Ramos (cell line): ENCODE results near the gene CHST3.
"Not testable (repeated sequence)": the region's sequence is repeated elsewhere in the genome, so short reads cannot be mapped to it uniquely, and the experiment has no call there.

Experiments used
- in situ Hi-C: fragments of 300-500 bp; cut with MboI; formaldehyde crosslinking; loops from one replicate; pipeline ENCODE4 v1.14.3; 2022; ENCODE audit warnings: low sequenced_read_pairs; ENCODE audit not compliant: unreplicated experiment

Gene CHST3

DNA sequence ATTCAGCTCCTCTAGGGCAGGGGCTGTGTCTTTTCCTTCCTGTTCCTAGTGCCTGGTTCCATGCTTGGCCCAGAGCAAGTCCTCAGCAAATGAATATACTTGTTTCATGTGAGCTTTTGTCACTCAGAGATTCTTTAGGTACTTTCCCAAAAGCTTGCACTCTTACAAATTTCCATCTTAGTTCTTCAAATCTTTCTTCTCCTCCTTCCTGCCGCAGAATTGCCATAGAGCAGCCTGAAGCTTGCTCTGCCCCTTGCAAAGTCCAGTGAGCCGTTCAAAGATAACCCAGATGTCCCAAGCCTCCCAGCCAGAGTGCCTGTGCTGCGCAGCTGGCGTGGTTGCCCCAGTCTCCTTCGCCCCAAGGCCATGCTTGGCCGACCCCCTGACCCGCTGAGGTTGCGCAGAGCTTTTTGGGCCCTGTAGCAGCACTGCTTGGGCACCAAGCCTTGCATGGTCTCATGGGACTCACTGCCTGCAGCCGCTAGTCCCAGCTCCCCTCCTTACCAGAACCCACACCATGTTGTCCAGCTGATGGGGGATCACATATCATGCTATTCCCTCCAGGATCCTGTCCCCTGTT lies 20.7 kb downstream of the CHST3 start:
- in situ Hi-C loops = no loop called here

DNA sequence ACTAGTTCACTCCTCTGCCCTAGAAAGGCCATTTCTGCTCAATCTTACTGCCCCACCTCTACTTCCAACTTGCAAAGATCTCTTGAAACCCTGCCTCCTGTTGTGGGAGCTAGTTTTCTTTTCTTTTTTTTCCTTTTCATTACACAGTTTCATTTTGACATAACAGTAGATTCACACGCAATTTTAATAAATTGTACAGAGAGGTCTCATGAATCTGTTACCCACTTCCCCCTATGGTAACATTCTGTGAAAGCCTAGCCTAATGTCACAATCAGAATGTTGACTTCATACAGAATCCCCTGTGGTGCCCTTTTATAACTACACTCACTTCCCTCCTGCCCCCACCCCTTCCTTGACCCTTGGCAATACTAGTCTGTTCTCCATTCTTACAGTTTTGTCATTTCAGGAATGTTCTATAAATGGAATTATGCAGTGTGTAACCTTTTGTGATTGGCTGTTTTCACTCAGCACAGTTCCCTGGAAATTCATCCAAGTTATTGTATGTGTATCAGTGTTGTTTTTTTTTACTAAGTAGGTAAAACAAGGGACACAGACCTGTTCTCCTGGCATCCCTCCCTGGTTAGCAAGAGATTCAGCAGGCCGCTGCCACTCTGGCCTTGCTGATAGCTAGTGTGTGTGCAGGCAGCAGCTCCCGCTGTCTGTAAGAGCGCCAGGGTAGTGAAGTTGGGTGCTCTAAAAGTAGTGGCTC lies 21.5 kb downstream of the CHST3 start:
- in situ Hi-C loops = no loop called here

DNA sequence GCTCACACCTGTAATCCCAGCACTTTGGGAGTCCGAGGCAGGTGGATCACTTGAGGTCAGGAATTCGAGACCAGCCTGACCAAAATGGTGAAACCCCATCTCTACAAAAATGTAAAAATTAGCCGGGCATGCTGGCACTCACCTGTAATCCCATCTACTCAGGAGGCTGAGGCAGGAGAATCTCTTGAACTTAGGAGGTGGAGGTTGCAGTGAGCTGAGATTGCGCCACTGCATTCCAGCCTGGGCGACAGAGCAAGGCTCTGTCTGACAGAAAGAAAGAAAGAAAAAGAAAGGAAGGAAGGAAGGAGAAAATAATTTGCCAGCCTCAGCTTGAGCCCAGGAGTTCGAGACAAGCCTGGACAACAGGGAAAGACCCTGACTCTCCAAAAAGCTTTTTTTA lies 24.7 kb downstream of the CHST3 start:
- in situ Hi-C loops = not testable (repeated sequence)

DNA sequence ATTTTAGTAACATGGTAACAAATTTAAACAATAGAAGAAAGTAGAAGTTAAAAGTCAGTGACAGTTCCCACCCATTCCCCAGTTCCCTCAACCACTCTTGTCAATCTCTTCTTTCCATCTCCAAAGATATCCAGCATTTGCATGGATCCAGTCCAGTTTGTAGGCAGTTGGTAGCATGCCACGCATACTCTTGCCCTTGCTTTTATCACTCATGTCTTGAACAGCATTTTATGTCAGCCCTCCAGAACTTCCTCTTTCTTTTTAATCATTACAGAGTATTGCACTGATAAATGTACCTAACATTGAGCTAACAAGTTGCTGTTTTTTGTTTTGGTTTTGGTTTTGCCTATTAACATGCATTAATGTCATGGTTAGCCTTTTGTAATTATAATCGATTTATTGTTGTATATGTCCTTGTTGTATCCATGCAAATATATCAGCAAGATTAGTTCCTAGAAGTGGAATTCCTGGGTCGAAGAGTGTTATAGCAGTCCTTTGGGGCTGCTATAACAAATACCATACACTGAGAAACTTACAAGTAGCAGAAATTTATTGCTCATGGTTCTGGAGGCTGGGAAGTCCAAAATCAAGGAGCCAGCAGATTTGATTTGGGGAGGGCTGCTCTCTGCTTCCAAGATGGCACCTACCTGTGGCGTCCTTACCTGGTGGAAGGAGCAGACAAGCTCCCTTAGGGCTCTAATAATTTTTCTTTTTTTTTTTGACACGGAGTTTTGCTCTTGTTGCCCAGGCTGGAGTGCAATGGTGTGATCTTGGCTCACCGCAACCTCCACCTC lies 25.7 kb downstream of the CHST3 start:
- in situ Hi-C loops = no loop called here

DNA sequence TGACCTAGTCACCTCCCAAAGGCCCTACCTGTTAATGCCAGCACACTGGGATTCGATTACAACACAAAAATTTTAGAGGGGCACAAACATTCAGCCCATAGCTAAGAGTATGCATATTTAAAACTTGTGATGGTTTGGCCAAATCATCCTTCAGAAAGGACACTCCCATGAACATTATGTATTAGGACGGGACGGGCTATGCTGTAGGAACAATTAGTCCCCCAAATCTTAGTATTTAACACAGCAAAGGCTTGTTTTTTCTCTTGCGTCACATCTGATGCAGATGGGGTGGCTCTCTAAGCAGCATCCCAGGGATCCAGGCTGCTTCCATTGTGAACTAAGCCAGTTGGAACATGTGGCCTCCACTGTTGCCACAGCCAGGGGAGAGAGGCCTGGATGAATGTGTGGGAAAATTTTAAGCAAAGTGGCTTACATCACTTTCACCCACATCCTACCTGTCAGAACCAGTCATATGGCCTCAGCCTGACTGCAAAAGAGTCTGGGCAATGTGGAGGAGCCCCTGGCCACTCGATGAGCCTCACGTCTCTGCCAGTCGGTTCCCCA lies 26.6 kb downstream of the CHST3 start:
- in situ Hi-C loops = no loop called here

DNA sequence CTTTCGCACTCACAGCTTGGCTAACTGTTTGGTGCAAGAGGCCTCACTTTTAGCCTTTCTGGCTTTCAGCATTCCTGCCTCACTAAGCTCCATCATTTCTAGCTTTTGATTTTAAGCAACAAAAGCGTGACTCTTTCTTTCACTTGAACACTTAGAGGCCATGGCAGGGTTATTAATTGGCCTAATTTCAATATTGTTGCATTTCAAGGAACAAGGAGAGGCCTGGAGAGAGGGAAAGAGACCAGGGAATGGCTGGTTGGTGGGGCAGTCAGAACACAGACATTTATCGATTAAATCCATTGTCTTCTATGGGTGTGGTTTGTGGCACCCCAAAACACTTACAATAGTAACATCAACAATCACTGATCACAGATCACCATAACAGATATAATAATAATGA lies 31.3 kb downstream of the CHST3 start:
- in situ Hi-C loops = no loop called here

DNA sequence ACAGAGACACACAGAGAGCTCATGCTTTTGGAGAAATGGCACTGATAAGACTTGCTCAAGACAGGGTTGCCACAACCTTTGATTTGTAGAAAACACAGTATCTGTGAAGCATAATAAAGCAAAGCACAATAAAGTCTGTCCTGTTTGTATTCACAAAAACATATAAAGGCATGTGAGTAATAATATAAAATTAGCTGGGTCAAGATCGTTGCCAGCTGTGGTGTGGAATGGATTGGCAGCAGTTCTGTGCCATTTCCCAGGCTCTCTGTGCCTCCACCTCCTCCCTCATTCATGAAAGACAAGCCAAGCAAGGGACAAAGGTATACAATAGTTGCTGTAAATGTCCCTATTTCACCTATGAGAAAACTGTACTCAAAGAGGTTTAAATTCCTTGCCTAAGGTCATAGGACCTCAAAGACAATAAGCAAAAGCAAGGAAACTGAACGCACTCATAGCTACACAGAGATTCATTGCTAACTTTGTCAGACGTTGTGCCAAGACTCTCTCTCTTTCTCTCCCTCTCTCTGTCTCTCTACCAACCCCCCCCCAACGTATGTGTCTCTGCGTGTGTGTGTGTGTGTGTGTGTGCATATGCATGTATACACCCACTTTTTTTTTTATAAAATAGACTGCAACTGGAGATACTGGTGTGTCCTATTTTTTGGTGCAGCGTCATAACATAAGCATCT lies 31.8 kb downstream of the CHST3 start:
- in situ Hi-C loops = no loop called here

DNA sequence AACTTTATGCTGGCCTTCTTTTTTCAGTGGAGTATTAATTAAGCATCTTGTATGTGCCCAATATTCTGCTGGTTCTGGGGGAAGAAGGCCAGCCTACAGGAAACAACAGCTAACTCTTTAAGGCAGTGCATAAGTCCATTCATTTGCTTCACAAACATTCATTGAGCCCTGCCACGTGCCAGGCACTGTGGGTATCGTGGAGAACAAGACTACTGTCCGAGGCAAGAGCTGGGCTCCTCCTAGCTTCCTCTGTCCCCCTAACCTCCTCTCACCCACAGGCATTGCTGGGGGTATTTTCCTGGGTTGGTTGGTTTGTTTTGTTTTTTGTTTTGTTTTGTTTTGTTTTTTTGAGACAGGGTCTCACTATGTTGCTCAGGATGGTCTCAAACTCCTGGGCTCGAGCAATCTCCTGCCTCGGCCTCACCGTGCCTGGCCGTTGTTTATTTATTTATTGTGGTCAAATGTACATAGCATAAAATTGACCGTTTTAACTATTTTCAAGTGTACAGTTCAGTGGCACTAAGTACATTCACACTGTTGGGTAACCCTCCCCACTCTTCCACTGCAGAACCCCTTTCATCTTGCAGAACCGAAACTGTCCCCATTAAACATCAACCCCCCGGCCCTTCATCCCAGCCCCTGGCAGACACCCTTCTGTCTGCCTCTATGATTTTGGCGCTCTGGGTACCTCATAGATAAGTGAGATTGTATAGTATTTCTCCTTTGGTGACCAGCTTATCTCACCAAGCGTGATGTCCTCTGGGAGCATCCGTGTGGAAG lies 32.6 kb downstream of the CHST3 start:
- in situ Hi-C loops = no loop called here

DNA sequence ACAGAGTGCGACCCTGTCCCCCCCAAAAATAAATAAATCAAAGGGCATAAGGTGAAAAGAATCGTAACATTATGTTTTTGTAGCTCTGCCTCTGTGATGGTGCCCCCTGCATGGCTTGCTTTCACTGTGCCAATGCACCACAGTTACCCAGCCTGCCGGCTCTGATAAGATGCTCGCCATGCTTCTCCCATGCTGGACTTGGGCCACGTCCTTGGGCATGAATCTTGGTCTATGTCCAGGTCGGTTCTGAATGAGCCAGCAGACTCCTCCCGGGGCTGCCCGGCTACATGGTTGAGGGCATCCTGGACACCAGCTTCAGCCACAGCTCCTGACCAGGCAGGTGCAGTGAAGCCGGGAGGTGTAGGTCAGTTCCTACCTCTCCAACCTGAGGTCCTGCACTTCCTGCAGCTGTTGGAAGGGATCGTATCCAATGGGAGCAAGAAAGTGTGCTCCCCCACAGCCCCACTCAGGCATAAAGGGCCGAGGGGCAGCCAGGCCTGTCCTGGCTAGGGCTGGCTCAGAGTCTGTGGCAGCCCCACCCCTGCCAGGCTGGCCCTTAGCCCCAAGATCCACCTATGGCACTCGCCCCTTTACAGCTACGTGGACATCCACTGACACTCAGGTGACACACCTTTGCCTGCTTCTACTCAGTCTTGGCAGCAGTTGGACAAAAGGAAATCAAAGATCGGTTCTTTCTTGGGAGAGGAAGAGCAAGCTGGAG lies 34.1 kb downstream of the CHST3 start:
- in situ Hi-C loops = no loop called here

DNA sequence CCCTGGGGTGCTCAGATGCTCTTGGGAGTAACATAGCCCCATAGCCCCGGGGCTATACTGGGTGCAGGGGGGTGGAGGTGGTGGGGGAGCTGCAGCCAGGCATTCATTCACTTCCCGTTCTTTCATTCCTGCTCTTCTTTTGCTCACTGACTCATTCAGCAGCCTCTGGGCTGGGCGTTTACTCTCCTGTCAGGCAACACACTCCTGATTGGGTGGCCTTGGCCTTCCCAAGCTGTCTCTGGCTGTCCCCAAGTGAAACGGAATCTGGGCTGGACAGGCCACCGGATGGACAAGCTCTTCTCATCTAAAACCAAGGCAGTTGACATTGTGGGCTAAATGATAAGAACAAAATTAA lies 34.6 kb downstream of the CHST3 start:
- in situ Hi-C loops = no loop called here

DNA sequence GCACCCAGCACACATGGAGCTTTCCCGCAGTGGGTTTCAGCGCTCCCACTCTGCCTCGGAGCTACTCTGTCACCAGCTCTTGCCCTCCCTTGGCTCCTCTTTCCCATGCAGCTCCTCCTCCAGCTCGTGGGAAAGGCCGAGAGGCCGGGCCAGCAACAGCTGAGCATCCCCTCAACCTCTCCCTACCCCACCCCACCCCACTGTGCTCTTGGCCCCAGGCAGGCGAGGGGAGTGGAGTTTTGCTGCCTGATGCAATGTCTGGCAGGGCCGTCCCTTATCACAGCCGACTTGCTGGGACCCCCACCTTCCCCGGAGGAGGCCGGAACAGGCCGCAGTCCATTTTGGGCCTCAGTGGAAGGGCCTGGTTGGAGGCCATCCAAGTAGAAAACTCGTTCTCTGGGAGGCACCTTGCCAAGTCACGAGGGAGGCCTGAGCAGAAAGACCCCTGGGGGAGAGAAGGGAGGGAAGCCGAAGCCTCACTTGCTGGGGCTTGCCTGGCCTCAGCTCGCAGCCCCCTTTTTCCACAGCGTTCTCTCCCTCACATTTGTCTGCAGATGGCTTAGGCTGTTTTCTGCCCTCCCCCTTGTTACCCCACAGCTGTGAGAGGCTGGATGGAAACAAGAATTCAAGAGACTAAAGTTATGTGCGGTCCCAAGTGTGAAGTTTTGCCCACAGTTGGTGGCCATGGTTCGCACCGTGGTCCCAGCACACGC lies 35.3 kb downstream of the CHST3 start:
- in situ Hi-C loops = no loop called here

DNA sequence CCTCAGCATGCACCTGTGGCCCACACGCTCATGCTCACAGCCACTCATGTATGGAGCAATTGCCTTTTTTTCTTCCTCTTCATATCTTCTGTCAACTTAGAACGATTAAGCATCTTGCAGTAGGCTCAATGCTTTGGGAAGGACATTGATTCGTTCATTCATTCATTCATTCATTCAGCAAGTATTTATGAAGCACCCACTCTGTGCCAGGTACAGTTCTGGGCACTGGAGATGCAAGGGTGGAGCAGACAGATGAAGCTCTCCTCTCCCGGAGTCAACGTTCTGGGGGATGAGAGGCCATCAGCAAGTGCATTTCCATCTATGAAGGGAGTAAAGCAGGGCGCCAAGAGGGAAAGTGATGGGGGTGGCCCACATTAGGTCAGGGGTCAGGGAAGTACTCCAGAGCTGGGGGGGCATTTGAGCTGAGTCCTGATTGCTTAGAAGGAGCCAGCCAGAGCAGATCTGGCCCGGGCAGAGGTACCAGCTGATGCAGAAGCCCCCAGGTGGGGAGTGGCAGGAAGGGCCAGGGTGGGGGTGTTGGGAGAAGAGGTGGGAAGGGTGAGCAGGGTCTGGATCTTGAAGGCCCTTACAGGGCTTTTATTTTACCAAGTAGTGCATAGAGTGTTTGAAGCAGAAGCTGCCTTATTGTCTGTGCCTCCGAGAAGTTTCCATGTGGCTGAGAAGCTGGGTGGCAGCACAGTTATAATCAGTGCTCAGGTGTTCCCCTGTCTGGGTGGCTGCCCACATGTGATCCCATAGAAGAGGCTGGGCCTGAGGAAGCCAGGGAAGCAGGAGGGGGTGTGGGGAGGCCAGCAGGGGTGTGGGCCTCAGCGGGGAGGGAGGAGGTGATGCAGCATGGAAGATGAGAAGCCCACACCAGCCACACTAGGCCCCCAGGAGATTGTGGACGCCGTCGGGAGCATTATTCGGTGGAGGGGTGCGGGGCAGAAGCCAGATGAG lies 36.2 kb downstream of the CHST3 start:
- in situ Hi-C loops = no loop called here

DNA sequence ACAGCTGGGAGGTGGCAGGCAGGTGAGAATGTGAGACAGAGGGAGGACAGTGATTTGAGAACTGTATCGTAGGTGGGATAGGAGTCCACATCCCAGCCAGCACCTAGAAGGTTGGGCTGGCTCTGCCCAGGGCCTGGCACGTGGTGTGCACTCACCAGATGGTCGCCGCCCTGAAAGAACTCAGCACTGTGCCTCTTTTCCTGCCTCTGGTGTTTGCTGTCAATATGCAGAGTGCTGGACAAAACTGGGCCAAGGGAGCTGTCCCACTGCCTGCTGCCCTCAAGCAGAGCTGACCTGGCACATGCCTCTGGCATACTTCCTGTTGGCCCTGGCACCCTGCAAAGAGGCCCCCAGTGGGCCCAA lies 36.8 kb downstream of the CHST3 start:
- in situ Hi-C loops = no loop called here

DNA sequence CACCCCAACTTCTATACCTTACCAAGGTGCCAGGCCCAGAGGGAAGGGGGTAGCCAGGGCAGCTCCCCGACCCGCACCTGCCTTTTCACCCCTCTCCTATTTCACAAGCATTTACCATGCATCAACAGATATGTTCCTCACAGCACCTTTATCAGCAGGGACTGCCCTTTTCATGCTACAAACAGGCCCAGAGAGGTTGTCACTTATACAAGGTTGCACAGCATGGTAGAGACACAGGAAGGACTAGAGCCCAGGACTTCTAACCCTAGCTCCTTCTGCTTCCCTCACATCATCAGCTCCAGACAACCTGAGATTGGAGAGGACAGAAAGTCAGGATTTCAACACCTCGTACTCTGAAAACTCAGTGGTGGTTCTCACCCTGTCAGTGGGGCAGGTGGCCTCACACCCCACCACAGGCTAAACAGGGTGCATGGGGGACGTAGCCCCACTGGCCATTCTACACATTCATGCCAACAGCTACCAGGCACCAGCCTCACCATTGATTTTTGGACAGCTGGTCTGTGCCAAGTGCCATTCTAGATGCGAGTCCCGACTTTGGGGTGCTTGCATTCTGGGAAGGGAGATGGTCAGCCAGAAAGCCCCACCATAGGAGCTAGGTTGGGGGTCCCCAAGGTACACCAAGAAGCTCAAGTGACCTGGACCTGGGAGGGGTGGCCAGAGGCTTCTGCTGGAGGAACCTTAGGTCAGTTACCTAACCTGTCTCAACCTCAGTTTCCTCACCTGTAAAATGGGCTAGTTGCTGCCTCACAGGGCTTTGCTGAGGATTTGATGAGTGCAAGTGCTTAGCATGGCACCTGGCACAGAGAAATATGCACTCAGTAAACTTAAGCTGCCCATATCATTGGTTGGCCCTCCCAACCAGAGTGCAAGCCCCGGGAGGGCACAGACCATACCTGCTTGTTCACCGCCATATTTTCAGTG lies 38.4 kb downstream of the CHST3 start:
- in situ Hi-C loops = no loop called here

DNA sequence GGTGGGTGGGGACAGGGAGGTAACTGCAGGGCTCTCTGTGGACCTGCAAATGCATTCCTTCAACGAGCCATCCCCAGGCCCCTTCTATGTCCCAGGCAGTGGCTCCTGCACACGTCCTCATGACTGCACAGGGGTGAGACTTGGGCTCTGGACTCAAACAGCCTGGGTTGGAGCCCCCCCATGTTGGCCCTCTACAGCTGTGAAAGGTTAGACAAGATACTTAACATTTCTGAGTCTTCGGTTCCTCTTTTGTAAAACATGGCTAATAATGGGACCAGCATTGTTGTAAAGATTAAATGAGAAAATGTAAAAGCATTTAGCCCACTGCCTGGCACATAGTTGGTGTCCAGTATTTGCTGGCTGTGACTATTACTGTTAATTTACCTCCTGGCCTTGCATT lies 41.8 kb downstream of the CHST3 start:
- in situ Hi-C loops = no loop called here

DNA sequence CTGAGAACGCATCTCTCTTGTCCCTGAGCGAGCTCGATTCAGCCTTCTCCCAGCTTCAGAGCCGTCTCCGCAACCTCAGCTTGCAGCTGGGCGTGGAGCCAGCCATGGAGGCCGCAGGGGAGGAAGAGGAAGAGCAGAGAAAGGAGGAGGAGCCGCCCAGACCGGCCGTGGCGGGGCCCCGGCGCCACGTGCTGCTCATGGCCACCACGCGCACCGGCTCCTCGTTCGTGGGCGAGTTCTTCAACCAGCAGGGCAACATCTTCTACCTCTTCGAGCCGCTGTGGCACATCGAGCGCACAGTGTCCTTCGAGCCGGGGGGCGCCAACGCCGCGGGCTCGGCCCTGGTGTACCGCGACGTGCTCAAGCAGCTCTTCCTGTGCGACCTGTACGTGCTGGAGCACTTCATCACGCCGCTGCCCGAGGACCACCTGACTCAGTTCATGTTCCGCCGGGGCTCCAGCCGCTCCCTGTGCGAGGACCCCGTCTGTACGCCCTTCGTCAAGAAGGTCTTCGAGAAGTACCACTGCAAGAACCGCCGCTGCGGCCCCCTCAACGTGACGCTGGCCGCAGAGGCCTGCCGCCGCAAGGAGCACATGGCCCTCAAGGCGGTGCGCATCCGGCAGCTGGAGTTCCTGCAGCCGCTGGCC lies 43.2 kb downstream of the CHST3 start:
- in situ Hi-C loops = no loop called here
